GM23338 (cell line): ENCODE results near the gene SMIM33. TPM values are rescaled to one million over a fixed set of nuclear protein-coding genes. Genes with fewer than 3 reads are reported as not detected.

Source experiments
- ATAC-seq: fragments of 200-7000 bp; cut with Tn5 transposase; 3 replicates; pipeline ENCODE4 v1.9.1; 2020
- DNase-seq: peaks from one replicate; pipeline ENCODE4 v3.0.0-alpha.2; 2015; ENCODE audit warnings: low spot score
- H2AFZ ChIP-seq: fragments of 200-600 bp; sonication (generic); 2 replicates; pipeline ENCODE4 v1.8.0; 2016; ENCODE audit warnings: antibody characterized with exemption, mild to moderate bottlenecking, moderate library complexity
- H3F3A ChIP-seq: fragments of 200-600 bp; sonication (generic); replicated peaks from 2 replicates; pipeline ENCODE4 v1.8.0; 2017; ENCODE audit warnings: antibody characterized with exemption, mixed run types, low read depth
- H3K27ac ChIP-seq: fragments of 200-600 bp; sonication (generic); 2 replicates; pipeline ENCODE4 v1.6.1; 2016; ENCODE audit warnings: low read depth
- H3K27me3 ChIP-seq: fragments of 200-600 bp; sonication (generic); 2 replicates; pipeline ENCODE4 v1.8.0; 2016; ENCODE audit warnings: mild to moderate bottlenecking, mixed run types, moderate library complexity; ENCODE audit not compliant: insufficient read depth
- H3K36me3 ChIP-seq: fragments of 200-600 bp; sonication (generic); 2 replicates; pipeline ENCODE4 v1.8.0; 2016; ENCODE audit warnings: mild to moderate bottlenecking; ENCODE audit not compliant: insufficient read depth
- H3K4me1 ChIP-seq: fragments of 200-600 bp; sonication (generic); 2 replicates; pipeline ENCODE4 v1.8.0; 2016; ENCODE audit warnings: mild to moderate bottlenecking, moderate library complexity; ENCODE audit not compliant: insufficient read depth
- H3K4me2 ChIP-seq: fragments of 200-600 bp; sonication (generic); 2 replicates; pipeline ENCODE4 v1.7.1; 2017; ENCODE audit warnings: mixed run types
- H3K4me3 ChIP-seq: fragments of 200-600 bp; sonication (generic); 2 replicates; pipeline ENCODE4 v1.6.1; 2016; ENCODE audit warnings: mixed run types
- H3K79me2 ChIP-seq: fragments of 200-600 bp; sonication (generic); replicated peaks from 2 replicates; pipeline ENCODE4 v1.8.0; 2017; ENCODE audit warnings: mild to moderate bottlenecking; ENCODE audit not compliant: insufficient read depth
- H3K9me2 ChIP-seq: fragments of 200-600 bp; sonication (generic); 2 replicates; pipeline ENCODE4 v1.8.0; 2017; ENCODE audit not compliant: insufficient read depth
- H4K20me1 ChIP-seq: fragments of 200-600 bp; sonication (generic); replicated peaks from 2 replicates; pipeline ENCODE4 v1.8.0; 2017; ENCODE audit warnings: mild to moderate bottlenecking; ENCODE audit not compliant: insufficient read depth
- H3K27ac Mint-ChIP-seq: 2 replicates; pipeline ENCODE4 v1.8.0; 2020; ENCODE audit warnings: inconsistent platforms, mild to moderate bottlenecking, moderate library complexity, mixed read lengths
- H3K27me3 Mint-ChIP-seq: 3 replicates; pipeline ENCODE4 v1.8.0; 2022; ENCODE audit warnings: low read depth, mild to moderate bottlenecking, moderate library complexity, mixed read lengths, inconsistent platforms; ENCODE audit not compliant: insufficient read depth, poor library complexity
- H3K36me3 Mint-ChIP-seq: 3 replicates; pipeline ENCODE4 v1.8.0; 2021; ENCODE audit warnings: low read depth, mild to moderate bottlenecking, inconsistent platforms, moderate library complexity, mixed read lengths
- H3K4me1 Mint-ChIP-seq: 3 replicates; pipeline ENCODE4 v1.8.0; 2020; ENCODE audit warnings: mild to moderate bottlenecking, inconsistent platforms, mixed read lengths
- H3K4me3 Mint-ChIP-seq: 3 replicates; pipeline ENCODE4 v1.8.0; 2021; ENCODE audit warnings: moderate library complexity, mild to moderate bottlenecking, inconsistent platforms, mixed read lengths
- H3K9me3 Mint-ChIP-seq: 3 replicates; pipeline ENCODE4 v1.8.0; 2020; ENCODE audit warnings: moderate library complexity, mild to moderate bottlenecking, inconsistent platforms, mixed read lengths
- CREB1 ChIP-seq: fragments of 250-450 bp; sonication (Bioruptor Pico); IDR thresholded peaks from 2 replicates; pipeline ENCODE4 v1.5.0; 2020; ENCODE audit warnings: low read depth, mild to moderate bottlenecking, moderate library complexity
- ETS1 ChIP-seq: IDR thresholded peaks from 2 replicates; pipeline ENCODE4 v1.6.1; 2016; ENCODE audit warnings: antibody characterized with exemption
- EZH2 ChIP-seq: fragments of 200-600 bp; sonication (generic); IDR thresholded peaks from one replicate; pipeline ENCODE4 v1.8.0; 2017; ENCODE audit warnings: antibody characterized with exemption, mild to moderate bottlenecking, low read depth; ENCODE audit not compliant: unreplicated experiment
- EZH2phosphoT487 ChIP-seq: fragments of 200-600 bp; sonication (generic); IDR thresholded peaks from one replicate; pipeline ENCODE4 v1.8.1; 2018; ENCODE audit warnings: antibody characterized with exemption; ENCODE audit not compliant: unreplicated experiment
- JUNB ChIP-seq: IDR thresholded peaks from one replicate; pipeline ENCODE4 v1.6.1; 2016; ENCODE audit warnings: antibody characterized with exemption; ENCODE audit not compliant: unreplicated experiment
- NANOG ChIP-seq: IDR thresholded peaks from 2 replicates; pipeline ENCODE4 v1.6.1; 2016; ENCODE audit warnings: antibody characterized with exemption, borderline replicate concordance
- POLR2AphosphoS5 ChIP-seq: IDR thresholded peaks from 2 replicates; pipeline ENCODE4 v1.6.1; 2016; ENCODE audit warnings: antibody characterized with exemption, low read depth
- STAT1 ChIP-seq: IDR thresholded peaks from one replicate; pipeline ENCODE4 v1.6.1; 2016; ENCODE audit warnings: antibody characterized with exemption; ENCODE audit not compliant: unreplicated experiment
- ZNF114 ChIP-seq: fragments of 250-450 bp; sonication (Bioruptor Pico); IDR thresholded peaks from 2 replicates; pipeline ENCODE4 v1.5.0; 2020; ENCODE audit warnings: mild to moderate bottlenecking, moderate library complexity
- ZNF331 ChIP-seq: fragments of 250-450 bp; sonication (Bioruptor Pico); IDR thresholded peaks from 2 replicates; pipeline ENCODE4 v1.5.0; 2020; ENCODE audit warnings: low read depth, mild to moderate bottlenecking, moderate library complexity
- ZNF462 ChIP-seq: fragments of 250-450 bp; sonication (Bioruptor Pico); IDR thresholded peaks from 2 replicates; pipeline ENCODE4 v1.5.0; 2020; ENCODE audit warnings: mild to moderate bottlenecking, moderate library complexity
- polyA plus RNA-seq: library from polyadenylated mRNA; unstranded; fragments of >200 nt; fragmentation: Nextera tagmentation; extraction: Ambion mirVana; gene quantifications from 2 replicates; pipeline ENCODE4 v1.2.1, GENCODE V29; 2016
- total RNA-seq: library from RNA; depleted of rRNA; stranded (reverse); fragments of >200 nt; shearing (Covaris generic); gene quantifications from 2 replicates; pipeline ENCODE4 v1.2.3, GENCODE V29; 2014
- TF ChIP-seq, protein P1 (sequence below): IDR thresholded peaks from one replicate; pipeline ENCODE4 v1.6.1; 2018; ENCODE audit warnings: antibody characterized with exemption; ENCODE audit not compliant: unreplicated experiment
- TF ChIP-seq, protein P2 (sequence below), 2 experiments: fragments of 200-600 bp in 1 of 2; sonication (generic) in 1 of 2; conservative IDR thresholded peaks; 2 replicates each; pipeline versions ENCODE4 v1.5.1 to v1.6.1; 2016 to 2017; ENCODE audit warnings: antibody characterized with exemption in 2 of 2, low read depth in 2 of 2, mild to moderate bottlenecking in 2 of 2, moderate library complexity in 1 of 2

The SMIM33 gene
- total and polyA plus RNA-seq, 2 experiments from 2014 or later, result not detected

GRCh38 chr5:139481122-139481533, 10.3 kb downstream of the SMIM33 start:
- H3K4me1 Mint-ChIP-seq, result peaks cover 11% of the 10 kb centered on the region
- H3K4me3 Mint-ChIP-seq, result no peak overlapping the region
- H3K36me3 ChIP-seq, result no peaks in the 10 kb centered on the region
- no peaks in the 10 kb centered on the region for H3K27me3 ChIP-seq
- no peaks in the 10 kb centered on the region for H3F3A ChIP-seq
- H3K4me2 ChIP-seq, result no peak overlapping the region
- H3K27ac Mint-ChIP-seq, result no peak overlapping the region
- no peak for TF ChIP-seq ZNF462
- TF ChIP-seq, protein P1, sequence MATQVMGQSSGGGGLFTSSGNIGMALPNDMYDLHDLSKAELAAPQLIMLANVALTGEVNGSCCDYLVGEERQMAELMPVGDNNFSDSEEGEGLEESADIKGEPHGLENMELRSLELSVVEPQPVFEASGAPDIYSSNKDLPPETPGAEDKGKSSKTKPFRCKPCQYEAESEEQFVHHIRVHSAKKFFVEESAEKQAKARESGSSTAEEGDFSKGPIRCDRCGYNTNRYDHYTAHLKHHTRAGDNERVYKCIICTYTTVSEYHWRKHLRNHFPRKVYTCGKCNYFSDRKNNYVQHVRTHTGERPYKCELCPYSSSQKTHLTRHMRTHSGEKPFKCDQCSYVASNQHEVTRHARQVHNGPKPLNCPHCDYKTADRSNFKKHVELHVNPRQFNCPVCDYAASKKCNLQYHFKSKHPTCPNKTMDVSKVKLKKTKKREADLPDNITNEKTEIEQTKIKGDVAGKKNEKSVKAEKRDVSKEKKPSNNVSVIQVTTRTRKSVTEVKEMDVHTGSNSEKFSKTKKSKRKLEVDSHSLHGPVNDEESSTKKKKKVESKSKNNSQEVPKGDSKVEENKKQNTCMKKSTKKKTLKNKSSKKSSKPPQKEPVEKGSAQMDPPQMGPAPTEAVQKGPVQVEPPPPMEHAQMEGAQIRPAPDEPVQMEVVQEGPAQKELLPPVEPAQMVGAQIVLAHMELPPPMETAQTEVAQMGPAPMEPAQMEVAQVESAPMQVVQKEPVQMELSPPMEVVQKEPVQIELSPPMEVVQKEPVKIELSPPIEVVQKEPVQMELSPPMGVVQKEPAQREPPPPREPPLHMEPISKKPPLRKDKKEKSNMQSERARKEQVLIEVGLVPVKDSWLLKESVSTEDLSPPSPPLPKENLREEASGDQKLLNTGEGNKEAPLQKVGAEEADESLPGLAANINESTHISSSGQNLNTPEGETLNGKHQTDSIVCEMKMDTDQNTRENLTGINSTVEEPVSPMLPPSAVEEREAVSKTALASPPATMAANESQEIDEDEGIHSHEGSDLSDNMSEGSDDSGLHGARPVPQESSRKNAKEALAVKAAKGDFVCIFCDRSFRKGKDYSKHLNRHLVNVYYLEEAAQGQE, result no peak
- TF ChIP-seq ZNF114 (CRISPR knock-in tag), result no peak
- TF ChIP-seq EZH2, result no peak
- no peak for TF ChIP-seq NANOG
- TF ChIP-seq ZNF331, result no peak
- TF ChIP-seq ETS1, result no peak
- no peak for TF ChIP-seq JUNB
- TF ChIP-seq STAT1, result no peak
- TF ChIP-seq POLR2AphosphoS5, result no peak
- TF ChIP-seq, protein P2, sequence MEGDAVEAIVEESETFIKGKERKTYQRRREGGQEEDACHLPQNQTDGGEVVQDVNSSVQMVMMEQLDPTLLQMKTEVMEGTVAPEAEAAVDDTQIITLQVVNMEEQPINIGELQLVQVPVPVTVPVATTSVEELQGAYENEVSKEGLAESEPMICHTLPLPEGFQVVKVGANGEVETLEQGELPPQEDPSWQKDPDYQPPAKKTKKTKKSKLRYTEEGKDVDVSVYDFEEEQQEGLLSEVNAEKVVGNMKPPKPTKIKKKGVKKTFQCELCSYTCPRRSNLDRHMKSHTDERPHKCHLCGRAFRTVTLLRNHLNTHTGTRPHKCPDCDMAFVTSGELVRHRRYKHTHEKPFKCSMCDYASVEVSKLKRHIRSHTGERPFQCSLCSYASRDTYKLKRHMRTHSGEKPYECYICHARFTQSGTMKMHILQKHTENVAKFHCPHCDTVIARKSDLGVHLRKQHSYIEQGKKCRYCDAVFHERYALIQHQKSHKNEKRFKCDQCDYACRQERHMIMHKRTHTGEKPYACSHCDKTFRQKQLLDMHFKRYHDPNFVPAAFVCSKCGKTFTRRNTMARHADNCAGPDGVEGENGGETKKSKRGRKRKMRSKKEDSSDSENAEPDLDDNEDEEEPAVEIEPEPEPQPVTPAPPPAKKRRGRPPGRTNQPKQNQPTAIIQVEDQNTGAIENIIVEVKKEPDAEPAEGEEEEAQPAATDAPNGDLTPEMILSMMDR (conservative IDR thresholded peaks at IDR 0.05; ENCODE audit: low read depth in 2 of 2), result no peak
- TF ChIP-seq EZH2phosphoT487, result no peak
- TF ChIP-seq CREB1 (CRISPR knock-in tag), result no peak
- no peaks in the 10 kb centered on the region for H3K36me3 Mint-ChIP-seq
- H3K9me3 Mint-ChIP-seq, result no peaks in the 10 kb centered on the region
- H3K27ac ChIP-seq, result no peak overlapping the region
- H3K4me3 ChIP-seq, result no peak overlapping the region
- ATAC-seq (no peak), DNase-seq (no peak)
- H2AFZ ChIP-seq, result peak overlapping the region; percentile 69; the same call in 1 of the 2 replicates
- peaks cover 10% of the 10 kb centered on the region for H3K27me3 Mint-ChIP-seq
- no peaks in the 10 kb centered on the region for H4K20me1 ChIP-seq
- 0 out of 2 replicates have a peak, but pooled peaks cover 1% of the 10 kb centered on the region for H3K4me1 ChIP-seq
- H3K9me2 ChIP-seq, result no peaks in the 10 kb centered on the region
- H3K79me2 ChIP-seq, result no peaks in the 10 kb centered on the region
